Right atrium auricular region (tissue), 2 donors: ENCODE data around the gene HSPG2. TPM values are rescaled to one million over a fixed set of nuclear protein-coding genes. Genes with fewer than 3 reads are reported as not detected.

ENCODE experiments used
- DNase-seq: peaks from one replicate; pipeline ENCODE4 v3.0.0-alpha.2; 2019; ENCODE audit warnings: low spot score
- H3K27ac ChIP-seq, 2 donors: fragments of 200-600 bp; sonication (generic); 1 replicate in 1 of 2; 2 replicates in 1 of 2; pipeline ENCODE4 v1.5.1; 2016 to 2019
- H3K27me3 ChIP-seq, 2 donors: fragments of 200-600 bp; sonication (generic); one replicate each; pipeline versions ENCODE4 v1.5.1 to v1.6.0; 2017 to 2019
- H3K36me3 ChIP-seq: fragments of 200-600 bp; sonication (generic); one replicate; pipeline ENCODE4 v1.5.1; 2016
- H3K4me1 ChIP-seq, 2 donors: fragments of 200-600 bp; sonication (generic); one replicate each; pipeline versions ENCODE4 v1.5.1 to v1.6.0; 2017 to 2019
- H3K4me3 ChIP-seq, 2 donors: fragments of 200-600 bp; sonication (generic); 1 replicate in 1 of 2; 2 replicates in 1 of 2; pipeline ENCODE4 v1.5.1; 2017 to 2019; ENCODE audit warnings: mild to moderate bottlenecking in 1 of 2, moderate library complexity in 1 of 2
- H3K9me3 ChIP-seq, 2 donors: fragments of 200-600 bp; sonication (generic); one replicate each; pipeline ENCODE4 v1.5.1; 2019
- CTCF ChIP-seq, 2 donors: fragments of 200-600 bp; sonication (generic); IDR thresholded peaks; one replicate each; pipeline ENCODE4 v1.5.1; 2019; ENCODE audit warnings: antibody characterized with exemption in 2 of 2
- total RNA-seq, 2 donors: library from RNA; depleted of rRNA; stranded (reverse); fragments of >200 nt; gene quantifications; one replicate each; pipeline ENCODE4 v1.1.0, GENCODE V29; 2016

HSPG2 gene
- total RNA-seq, 2 donors from 2014 or later = 424 to 557 TPM

GRCh38 chr1:21865943-21866706 lies 71.0 kb downstream of the HSPG2 start:
- Histone ChIP-seq H3K4me3 (no peak overlapping the region), H3K36me3 (peaks cover 80% of the 10 kb centered on the region), H3K9me3 (no peaks in the 10 kb centered on the region), H3K27me3 (no peaks in the 10 kb centered on the region), H3K4me1 (peaks cover 0 to 19% of the 10 kb centered on the region in 2 donors), H3K27ac (no peak overlapping the region)
- no peak for TF ChIP-seq CTCF (IDR thresholded peaks at IDR 0.05)
- DNase-seq = no peak

- Histone ChIP-seq H3K9me3 (no peaks in the 10 kb centered on the region), H3K4me3 (no peak overlapping the region), H3K27ac (no peak overlapping the region), H3K36me3 (peaks cover 80% of the 10 kb centered on the region), H3K4me1 (peaks cover 0 to 14% of the 10 kb centered on the region in 2 donors), H3K27me3 (no peaks in the 10 kb centered on the region)
- DNase-seq = no peak
- TF ChIP-seq CTCF (IDR thresholded peaks at IDR 0.05) = no peak
Observed at GRCh38 chr1:21865609-21865942, 71.5 kb downstream of the HSPG2 start.

- Histone ChIP-seq H3K27ac (no peak overlapping the region), H3K36me3 (peaks cover 82% of the 10 kb centered on the region)
- no peak for DNase-seq
Observed at GRCh38 chr1:21864730-21865129, 72.4 kb downstream of the HSPG2 start.

GRCh38 chr1:21863981-21864380 lies 73.1 kb downstream of the HSPG2 start:
- DNase-seq = no peak
- Histone ChIP-seq H3K9me3 (no peaks in the 10 kb centered on the region), H3K36me3 (peaks cover 82% of the 10 kb centered on the region), H3K4me3 (no peak overlapping the region), H3K27ac (no peak overlapping the region), H3K27me3 (no peaks in the 10 kb centered on the region), H3K4me1 (no peaks in the 10 kb centered on the region)
- no peak for TF ChIP-seq CTCF (IDR thresholded peaks at IDR 0.05)

More at GRCh38 chr1:21864730-21865129, 72.4 kb downstream of the HSPG2 start:
- no peak overlapping the region for H3K4me3 ChIP-seq
- peaks cover 0 to 5% of the 10 kb centered on the region in 2 donors for H3K4me1 ChIP-seq
- no peaks in the 10 kb centered on the region for H3K27me3 ChIP-seq
- TF ChIP-seq CTCF (IDR thresholded peaks at IDR 0.05) = no peak
- H3K9me3 ChIP-seq = no peaks in the 10 kb centered on the region

GRCh38 chr1:21861602-21862429 lies 75.3 kb downstream of the HSPG2 start:
- no peak for DNase-seq
- Histone ChIP-seq H3K27ac (peak overlapping the region in 1 of 2 donors; percentile 17), H3K27me3 (no peaks in the 10 kb centered on the region), H3K9me3 (no peaks in the 10 kb centered on the region), H3K4me1 (peaks cover 0 to 14% of the 10 kb centered on the region in 2 donors), H3K4me3 (no peak overlapping the region), H3K36me3 (peaks cover 93% of the 10 kb centered on the region)
- TF ChIP-seq CTCF (IDR thresholded peaks at IDR 0.05) = no peak
